BE2C (cell line): ENCODE measurements around the gene SPCS2.

Experiments used
- DNase-seq: peaks from one replicate; pipeline ENCODE4 v3.0.0-alpha.2; 2020
- H3K27me3 ChIP-seq: fragments of 250-450 bp; sonication (Bioruptor Pico); 2 replicates; pipeline ENCODE4 v1.5.1; 2020; ENCODE audit warnings: mild to moderate bottlenecking
- H3K36me3 ChIP-seq: fragments of 250-450 bp; sonication (Bioruptor Pico); 2 replicates; pipeline ENCODE4 v1.5.1; 2020; ENCODE audit warnings: mild to moderate bottlenecking
- H3K4me1 ChIP-seq: fragments of 250-450 bp; sonication (Bioruptor Pico); 2 replicates; pipeline ENCODE4 v1.5.1; 2020
- H3K4me3 ChIP-seq: 2 replicates; pipeline ENCODE4 v1.5.1; 2011; ENCODE audit warnings: low read depth, low read length
- H3K9me3 ChIP-seq: fragments of 250-450 bp; sonication (Bioruptor Pico); 2 replicates; pipeline ENCODE4 v1.5.1; 2020
- CTCF ChIP-seq: IDR thresholded peaks from 2 replicates; pipeline ENCODE4 v1.5.1; 2012; ENCODE audit warnings: mild to moderate bottlenecking, low read depth, low read length

The SPCS2 gene

GRCh38 chr11:74990941-74991340 lies 41.9 kb downstream of the SPCS2 start:
- Histone ChIP-seq H3K36me3 (peaks cover 10% of the 10 kb centered on the region), H3K4me3 (no peak overlapping the region), H3K9me3 (no peaks in the 10 kb centered on the region), H3K27me3 (no peaks in the 10 kb centered on the region), H3K4me1 (no peaks in the 10 kb centered on the region)
- TF ChIP-seq CTCF, result no peak
- DNase-seq, result no peak

GRCh38 chr11:74992852-74993251 lies 43.8 kb downstream of the SPCS2 start:
- Histone ChIP-seq H3K27me3 (no peaks in the 10 kb centered on the region), H3K9me3 (no peaks in the 10 kb centered on the region), H3K4me3 (no peak overlapping the region), H3K4me1 (no peaks in the 10 kb centered on the region), H3K36me3 (peaks cover 10% of the 10 kb centered on the region)
- no peak for TF ChIP-seq CTCF
- DNase-seq, result no peak

GRCh38 chr11:75000975-75001354 lies 51.9 kb downstream of the SPCS2 start:
- Histone ChIP-seq H3K27me3 (no peaks in the 10 kb centered on the region), H3K4me1 (no peaks in the 10 kb centered on the region), H3K4me3 (no peak overlapping the region), H3K9me3 (no peaks in the 10 kb centered on the region), H3K36me3 (peaks cover 10% of the 10 kb centered on the region)
- no peak for TF ChIP-seq CTCF
- no peak for DNase-seq

GRCh38 chr11:75001686-75002085 lies 52.6 kb downstream of the SPCS2 start:
- no peak overlapping the region for H3K4me3 ChIP-seq
- peaks cover 17% of the 10 kb centered on the region for H3K36me3 ChIP-seq
- no peaks in the 10 kb centered on the region for H3K4me1 ChIP-seq
- no peaks in the 10 kb centered on the region for H3K9me3 ChIP-seq
- no peak for TF ChIP-seq CTCF
- no peak for DNase-seq
- no peaks in the 10 kb centered on the region for H3K27me3 ChIP-seq

- Histone ChIP-seq H3K4me3 (no peak overlapping the region), H3K36me3 (peaks cover 20% of the 10 kb centered on the region)
These were observed 53.5 kb downstream of the SPCS2 start for GRCh38 chr11:75002516-75002915.

GRCh38 chr11:75004215-75004614 lies 55.1 kb downstream of the SPCS2 start:
- TF ChIP-seq CTCF, result no peak
- no peak overlapping the region for H3K4me3 ChIP-seq
- no peaks in the 10 kb centered on the region for H3K27me3 ChIP-seq
- no peaks in the 10 kb centered on the region for H3K9me3 ChIP-seq
- H3K36me3 ChIP-seq, result peaks cover 23% of the 10 kb centered on the region
- H3K4me1 ChIP-seq, result no peaks in the 10 kb centered on the region
- DNase-seq, result no peak

More at GRCh38 chr11:75002516-75002915, 53.5 kb downstream of the SPCS2 start:
- no peak for DNase-seq
- Histone ChIP-seq H3K9me3 (no peaks in the 10 kb centered on the region), H3K4me1 (no peaks in the 10 kb centered on the region), H3K27me3 (no peaks in the 10 kb centered on the region)
- TF ChIP-seq CTCF, result no peak
